A549 treated with RU486 at 1 μM for 4 hours (cell line): Measurements from ENCODE around the gene RAB27B. TPM values are rescaled to one million over a fixed set of nuclear protein-coding genes. Genes with fewer than 3 reads are reported as not detected.

Source experiments
- total RNA-seq: library from RNA; stranded (reverse); fragments of 200-300 nt; extraction: Qiagen RNA extraction; gene quantifications from 5 replicates; pipeline ENCODE4 v1.2.3, GENCODE V29; 2022; ENCODE audit warnings: low read depth

RAB27B gene, protein sequence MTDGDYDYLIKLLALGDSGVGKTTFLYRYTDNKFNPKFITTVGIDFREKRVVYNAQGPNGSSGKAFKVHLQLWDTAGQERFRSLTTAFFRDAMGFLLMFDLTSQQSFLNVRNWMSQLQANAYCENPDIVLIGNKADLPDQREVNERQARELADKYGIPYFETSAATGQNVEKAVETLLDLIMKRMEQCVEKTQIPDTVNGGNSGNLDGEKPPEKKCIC
- 11.8 to 14.5 TPM (median 12.8 TPM) in 5 replicates for total RNA-seq

GRCh38 chr18:54828281-54828881, at the start of gene RAB27B:
RAB27B (plus strand) TSS chr18:54828477; CDS start chr18:54877586, 49,109 bp downstream.

Other genes starting within 250 kb of the RAB27B start
- not detected in 5 replicates for gene DYNAP, start 237.2 kb upstream of the RAB27B start, total RNA-seq
- gene CCDC68, start 131.0 kb downstream of the RAB27B start, total RNA-seq, result 0.92 to 3.9 TPM (median 3.4 TPM) in 5 replicates